HG03442 (cell line): ENCODE measurements around the gene PPP2R1B.

Source experiments
- ATAC-seq: cut with Tn5 transposase; IDR thresholded peaks from one replicate; pipeline ENCODE4 v1.9.1; 2021; ENCODE audit warnings: mild to moderate bottlenecking, moderate library complexity; ENCODE audit not compliant: unreplicated experiment

PPP2R1B gene

GRCh38 chr11:111765984-111766833, at the start of gene PPP2R1B:
TSS of gene PPP2R1B (minus strand) at chr11:111766389. CDS start at chr11:111766361, 28 bp downstream.
- ATAC-seq: peak; percentile 87

GRCh38 chr11:111815489-111815888, 49.3 kb upstream of the PPP2R1B start:
- ATAC-seq: no peak

- ATAC-seq: no peak
These were observed 48.5 kb upstream of the PPP2R1B start for GRCh38 chr11:111814557-111815320.

- ATAC-seq: no peak
These were observed 47.9 kb upstream of the PPP2R1B start for GRCh38 chr11:111814106-111814505.

- ATAC-seq: no peak
These were observed 46.0 kb upstream of the PPP2R1B start for GRCh38 chr11:111812211-111812610.

GRCh38 chr11:111811445-111811844, 45.3 kb upstream of the PPP2R1B start:
- no peak for ATAC-seq

GRCh38 chr11:111808834-111809233, 42.6 kb upstream of the PPP2R1B start:
- ATAC-seq: no peak

- ATAC-seq: no peak
These were observed 41.9 kb upstream of the PPP2R1B start for GRCh38 chr11:111808063-111808588.

GRCh38 chr11:111807076-111807475, 40.9 kb upstream of the PPP2R1B start:
- ATAC-seq: no peak

- ATAC-seq: no peak
These were observed 34.9 kb upstream of the PPP2R1B start for GRCh38 chr11:111801135-111801534.

- ATAC-seq: no peak
These were observed 32.1 kb upstream of the PPP2R1B start for GRCh38 chr11:111798279-111798678.

- no peak for ATAC-seq
These were observed 31.0 kb upstream of the PPP2R1B start for GRCh38 chr11:111797145-111797581.

GRCh38 chr11:111796696-111797095, 30.5 kb upstream of the PPP2R1B start:
- ATAC-seq: no peak

- no peak for ATAC-seq
These were observed 29.3 kb upstream of the PPP2R1B start for GRCh38 chr11:111795334-111795985.

- no peak for ATAC-seq
These were observed 27.7 kb upstream of the PPP2R1B start for GRCh38 chr11:111793863-111794262.

GRCh38 chr11:111792955-111793500, 26.8 kb upstream of the PPP2R1B start:
- no peak for ATAC-seq

- no peak for ATAC-seq
These were observed 26.1 kb upstream of the PPP2R1B start for GRCh38 chr11:111792314-111792713.

- ATAC-seq: no peak
These were observed 22.3 kb upstream of the PPP2R1B start for GRCh38 chr11:111788464-111788863.

- no peak for ATAC-seq
These were observed 21.9 kb upstream of the PPP2R1B start for GRCh38 chr11:111788051-111788450.

GRCh38 chr11:111785886-111786412, 19.8 kb upstream of the PPP2R1B start:
- ATAC-seq: no peak

GRCh38 chr11:111785076-111785475, 18.9 kb upstream of the PPP2R1B start:
- ATAC-seq: no peak
